ENCODE data around the gene PALLD. TPM values are rescaled to one million over a fixed set of nuclear protein-coding genes. Genes with fewer than 3 reads are reported as not detected.

The PALLD gene
- total RNA-seq, 2 experiments from 2014 or later: 0.49 to 0.78 TPM

DNA sequence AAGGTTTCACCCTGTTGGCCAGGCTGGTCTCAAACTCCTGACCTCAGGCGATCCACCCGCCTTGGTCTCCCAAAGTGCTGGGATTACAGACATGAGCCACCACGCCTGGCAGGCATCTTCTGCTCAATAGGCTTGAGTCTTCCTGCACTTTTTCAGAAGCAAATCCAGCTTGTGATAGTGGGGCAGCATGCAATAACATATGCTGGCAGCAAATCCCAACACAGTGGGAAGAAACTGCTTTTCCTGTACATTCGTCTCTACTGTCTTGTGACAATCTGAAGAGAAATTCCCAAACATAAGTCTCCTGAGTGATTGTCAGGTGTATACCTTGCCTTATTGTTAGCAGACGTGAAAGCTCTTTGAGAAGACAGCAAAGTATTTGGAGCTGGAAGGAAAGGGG, 145.7 kb downstream of the PALLD start:
- ATAC-seq (ENCODE audit: poor library complexity) (no peak), DNase-seq (no peak)
- TF ChIP-seq CTCF (IDR thresholded peaks at IDR 0.05): no peak
- ChIA-PET POLR2A (no interaction called here), CTCF (no interaction called here)
- Histone ChIP-seq H3K9me3 (ENCODE audit: control insufficient read depth in 1 of 2, insufficient read depth in 1 of 2, low read length in 2 of 2) (no peaks in the 10 kb centered on the region), H3K27ac (ENCODE audit: low read depth in 1 of 2, low read length in 2 of 2) (no peak overlapping the region), H3K36me3 (ENCODE audit: insufficient read depth, low read length) (no peaks in the 10 kb centered on the region), H3K27me3 (ENCODE audit: control insufficient read depth in 1 of 2, insufficient read depth in 2 of 2, low read length in 2 of 2) (peaks cover 0 to 9% of the 10 kb centered on the region in 2 experiments), H3K4me1 (ENCODE audit: insufficient read depth, low read length) (no peaks in the 10 kb centered on the region), H3K4me3 (ENCODE audit: low read length) (no peak overlapping the region)
- H3K27me3 Mint-ChIP-seq: peaks cover 25% of the 10 kb centered on the region
- no peak overlapping the region for H3K4me3 Mint-ChIP-seq
- no peaks in the 10 kb centered on the region for H3K36me3 Mint-ChIP-seq (ENCODE audit: low read depth)
- no peak overlapping the region for H3K27ac Mint-ChIP-seq
- intact Hi-C loops (cut with DNase I, micrococcal nuclease): no loop called here
- H3K4me1 Mint-ChIP-seq (ENCODE audit: low read depth): no peaks in the 10 kb centered on the region
- peaks cover 2% of the 10 kb centered on the region for H3K9me3 Mint-ChIP-seq

- POLR2A ChIA-PET: no interaction called here
These were observed 146.4 kb downstream of the PALLD start for GRCh38 chr4:168643111-168643795.

DNA sequence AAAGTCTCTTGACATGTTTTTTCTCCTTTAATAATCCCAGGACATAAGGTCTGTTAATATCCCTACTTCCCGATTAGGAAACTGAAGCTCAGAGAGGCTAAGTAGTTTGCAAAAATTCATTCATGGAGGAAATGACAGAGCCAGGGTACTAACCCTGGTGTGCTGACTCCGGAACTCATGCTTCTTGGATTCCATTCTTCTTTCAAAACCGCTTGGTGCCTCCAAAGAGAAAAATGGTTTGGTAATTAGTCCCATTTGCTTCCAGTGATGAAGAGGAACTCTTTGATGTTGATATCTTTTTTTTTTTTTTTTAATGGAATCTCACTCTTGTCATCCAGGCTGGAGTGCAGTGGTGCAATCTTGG, 146.9 kb downstream of the PALLD start:
- TF ChIP-seq CTCF (IDR thresholded peaks at IDR 0.05): no peak
- no peak overlapping the region for H3K4me3 Mint-ChIP-seq
- Histone ChIP-seq H3K4me3 (ENCODE audit: low read length) (no peak overlapping the region), H3K36me3 (ENCODE audit: insufficient read depth, low read length) (no peaks in the 10 kb centered on the region), H3K27me3 (ENCODE audit: control insufficient read depth in 1 of 2, insufficient read depth in 2 of 2, low read length in 2 of 2) (peaks cover 0 to 11% of the 10 kb centered on the region in 2 experiments), H3K9me3 (ENCODE audit: control insufficient read depth in 1 of 2, insufficient read depth in 1 of 2, low read length in 2 of 2) (no peaks in the 10 kb centered on the region), H3K4me1 (ENCODE audit: insufficient read depth, low read length) (no peaks in the 10 kb centered on the region), H3K27ac (ENCODE audit: low read depth in 1 of 2, low read length in 2 of 2) (no peak overlapping the region)
- intact Hi-C loops (cut with DNase I, micrococcal nuclease): no loop called here
- ATAC-seq (ENCODE audit: poor library complexity): no peak
- no peaks in the 10 kb centered on the region for H3K36me3 Mint-ChIP-seq (ENCODE audit: low read depth)
- H3K27ac Mint-ChIP-seq: no peak overlapping the region
- POLR2A ChIA-PET: no interaction called here
- CTCF ChIA-PET: no interaction called here
- H3K9me3 Mint-ChIP-seq: peaks cover 1% of the 10 kb centered on the region
- peaks cover 25% of the 10 kb centered on the region for H3K27me3 Mint-ChIP-seq
- H3K4me1 Mint-ChIP-seq (ENCODE audit: low read depth): no peaks in the 10 kb centered on the region
- no peak for DNase-seq

More at GRCh38 chr4:168643111-168643795, 146.4 kb downstream of the PALLD start:
- H3K4me1 Mint-ChIP-seq (ENCODE audit: low read depth): no peaks in the 10 kb centered on the region
- Histone ChIP-seq H3K4me1 (ENCODE audit: insufficient read depth, low read length) (no peaks in the 10 kb centered on the region), H3K27ac (ENCODE audit: low read depth in 1 of 2, low read length in 2 of 2) (no peak overlapping the region), H3K36me3 (ENCODE audit: insufficient read depth, low read length) (no peaks in the 10 kb centered on the region), H3K4me3 (ENCODE audit: low read length) (no peak overlapping the region), H3K27me3 (ENCODE audit: control insufficient read depth in 1 of 2, insufficient read depth in 2 of 2, low read length in 2 of 2) (peaks cover 0 to 9% of the 10 kb centered on the region in 2 experiments), H3K9me3 (ENCODE audit: control insufficient read depth in 1 of 2, insufficient read depth in 1 of 2, low read length in 2 of 2) (no peaks in the 10 kb centered on the region)
- CTCF ChIA-PET: no interaction called here
- H3K4me3 Mint-ChIP-seq: no peak overlapping the region
- DNase-seq (no peak), ATAC-seq (ENCODE audit: poor library complexity) (no peak)
- TF ChIP-seq CTCF (IDR thresholded peaks at IDR 0.05): no peak
- H3K9me3 Mint-ChIP-seq: peaks cover 2% of the 10 kb centered on the region
- intact Hi-C loops (cut with DNase I, micrococcal nuclease): no loop called here
- peaks cover 25% of the 10 kb centered on the region for H3K27me3 Mint-ChIP-seq
- H3K27ac Mint-ChIP-seq: no peak overlapping the region
- H3K36me3 Mint-ChIP-seq (ENCODE audit: low read depth): no peaks in the 10 kb centered on the region
